ENCODE data around the gene LRRC53.

LRRC53 gene, protein sequence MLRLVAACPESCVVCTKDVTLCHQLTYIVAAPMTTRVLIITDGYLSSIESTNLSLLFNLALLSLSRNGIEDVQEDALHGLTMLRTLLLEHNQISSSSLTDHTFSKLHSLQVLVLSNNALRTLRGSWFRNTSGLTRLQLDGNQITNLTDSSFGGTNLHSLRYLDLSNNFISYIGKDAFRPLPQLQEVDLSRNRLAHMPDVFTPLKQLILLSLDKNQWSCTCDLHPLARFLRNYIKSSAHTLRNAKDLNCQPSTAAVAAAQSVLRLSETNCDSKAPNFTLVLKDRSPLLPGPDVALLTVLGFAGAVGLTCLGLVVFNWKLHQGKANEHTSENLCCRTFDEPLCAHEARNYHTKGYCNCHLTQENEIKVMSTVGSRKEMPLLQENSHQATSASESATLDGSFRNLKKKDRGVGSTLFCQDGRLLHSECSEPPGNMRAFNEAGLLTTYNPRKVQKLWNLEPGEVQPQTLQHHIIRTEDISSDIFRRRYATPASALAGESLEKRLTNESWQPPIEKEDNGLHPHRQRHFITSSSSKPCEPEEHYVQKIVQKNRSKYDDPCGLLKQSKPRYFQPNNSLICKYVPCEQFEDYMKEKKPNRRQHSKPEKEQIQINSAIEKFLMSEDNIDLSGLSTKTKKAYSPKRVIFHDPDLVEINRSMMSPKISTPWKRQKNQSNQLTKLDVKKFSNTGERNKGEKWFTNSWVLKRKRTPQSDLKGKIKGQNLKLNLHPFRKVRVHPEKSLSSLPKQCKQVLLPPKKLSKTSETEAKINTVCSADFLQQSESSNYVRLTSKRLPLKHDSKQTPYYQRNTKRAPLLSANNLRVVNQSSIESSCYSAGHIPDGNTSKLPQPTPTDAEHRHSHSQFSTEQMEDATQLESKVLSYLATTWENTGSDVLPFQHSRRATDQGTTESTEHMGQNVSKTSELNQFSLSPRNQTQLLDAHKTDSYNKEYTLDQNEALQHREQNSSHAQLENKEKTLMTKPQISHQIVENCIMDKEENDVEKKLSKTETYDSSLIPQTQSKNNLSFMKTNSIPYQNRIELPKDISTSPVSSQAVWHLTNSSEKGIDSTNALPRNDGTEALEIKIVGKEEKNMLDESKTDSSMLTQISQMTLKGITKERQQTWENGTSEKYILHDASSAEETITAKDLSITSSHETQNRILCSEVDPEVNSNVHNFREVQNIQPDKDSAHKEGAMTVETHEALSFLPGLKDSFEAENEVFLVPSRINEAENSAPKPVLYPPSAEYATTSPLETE

DNA sequence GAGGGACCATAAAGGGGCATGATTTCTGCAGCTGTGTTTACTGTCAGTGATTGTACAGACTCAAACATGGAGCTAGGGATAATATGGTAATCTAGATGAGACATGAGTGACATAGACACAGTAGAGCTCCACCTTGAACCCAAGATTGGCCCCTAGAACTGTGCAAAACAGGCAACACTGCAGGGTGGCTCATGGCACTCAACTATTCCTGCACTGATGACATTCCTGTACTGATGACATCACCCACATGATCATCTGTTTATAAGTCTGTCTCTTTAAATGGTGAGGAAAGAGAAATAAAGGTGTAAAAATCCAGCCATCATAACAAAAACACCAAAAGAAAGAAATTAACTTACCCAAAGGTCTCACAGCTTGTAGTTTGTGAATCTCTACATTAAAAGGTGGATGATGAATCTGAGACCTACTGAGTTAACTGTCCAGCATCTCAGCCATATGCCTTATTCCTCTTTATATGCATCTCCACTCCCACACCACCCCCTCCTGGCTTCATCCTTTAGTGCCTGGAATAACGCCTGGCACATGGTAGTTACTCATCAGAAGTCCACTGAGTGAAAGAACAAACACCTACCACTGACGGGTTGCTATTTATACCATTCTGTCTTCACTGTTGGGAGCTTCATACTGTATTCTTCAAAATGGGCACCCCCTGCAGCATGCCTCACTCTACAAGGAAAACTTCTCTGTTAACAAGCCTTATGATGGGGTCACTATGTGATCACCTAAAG, at the start of gene LRRC53:
Gene LRRC53, minus strand, starts transcription at position 442 of the 746 bp plus-strand sequence. CDS start 29,262 bp downstream, outside the sequence.
- no peak for DNase-seq (ENCODE audit: low read depth in 2 of 3, low spot score in 1 of 3)

DNA sequence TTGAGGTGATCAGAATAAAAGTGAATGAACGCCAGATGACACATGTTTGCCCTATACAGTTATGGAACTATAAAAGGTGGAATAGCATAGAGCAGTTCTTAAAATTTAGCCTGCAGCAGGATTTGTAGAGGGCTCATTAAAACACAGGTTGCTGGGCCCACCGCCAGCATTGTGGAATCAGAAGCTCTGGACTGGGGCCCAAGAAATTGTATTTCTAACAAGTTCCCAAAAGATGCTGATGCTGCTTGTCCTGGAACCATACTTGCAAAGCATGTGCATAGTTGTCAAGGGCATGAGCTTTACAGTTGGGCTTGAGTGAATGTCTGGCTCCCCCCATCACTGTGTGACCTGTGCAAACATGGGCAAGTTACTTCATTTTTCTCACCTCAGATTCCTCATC, 37.5 kb upstream of the LRRC53 start:
- no peak for DNase-seq (ENCODE audit: low read depth in 2 of 3, low spot score in 1 of 3)

DNA sequence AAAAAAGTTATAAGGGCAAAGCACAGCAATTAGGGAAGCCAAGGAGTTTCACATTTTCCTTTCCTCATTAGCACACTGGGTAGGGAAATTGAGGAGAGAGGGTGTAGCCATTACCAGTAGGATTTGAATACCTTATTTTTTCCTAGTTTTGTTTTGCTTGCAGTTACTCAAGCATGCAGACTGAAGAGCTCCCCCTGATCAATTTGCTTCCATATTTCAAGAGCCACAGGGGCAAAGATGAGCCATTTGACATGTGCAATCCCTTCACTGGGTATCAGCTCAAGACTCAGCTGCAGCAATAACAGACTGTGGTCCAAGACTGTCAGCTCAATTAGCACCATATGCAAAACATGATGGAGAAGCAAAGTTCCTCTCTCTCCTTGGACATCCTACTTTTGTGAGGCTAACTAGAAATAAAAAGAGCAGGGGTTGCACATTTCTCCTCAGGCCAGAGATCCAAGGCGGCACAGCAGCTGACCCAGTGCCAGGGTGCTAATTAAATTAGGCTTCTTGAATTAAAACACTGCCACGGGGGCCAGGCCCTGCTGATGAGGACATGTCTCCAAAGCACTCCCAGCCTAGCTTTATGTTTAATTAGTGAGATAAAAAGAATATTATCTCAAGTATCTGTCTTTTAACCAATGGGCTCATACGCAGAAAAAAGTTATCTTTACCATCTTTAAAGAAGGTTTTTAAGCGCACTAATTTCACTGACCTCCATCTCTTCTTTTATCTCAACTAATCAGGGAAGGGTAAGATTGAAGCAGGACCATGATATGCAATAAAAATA, 36.7 kb upstream of the LRRC53 start:
- no peak for DNase-seq (ENCODE audit: low read depth in 2 of 3, low spot score in 1 of 3)

DNA sequence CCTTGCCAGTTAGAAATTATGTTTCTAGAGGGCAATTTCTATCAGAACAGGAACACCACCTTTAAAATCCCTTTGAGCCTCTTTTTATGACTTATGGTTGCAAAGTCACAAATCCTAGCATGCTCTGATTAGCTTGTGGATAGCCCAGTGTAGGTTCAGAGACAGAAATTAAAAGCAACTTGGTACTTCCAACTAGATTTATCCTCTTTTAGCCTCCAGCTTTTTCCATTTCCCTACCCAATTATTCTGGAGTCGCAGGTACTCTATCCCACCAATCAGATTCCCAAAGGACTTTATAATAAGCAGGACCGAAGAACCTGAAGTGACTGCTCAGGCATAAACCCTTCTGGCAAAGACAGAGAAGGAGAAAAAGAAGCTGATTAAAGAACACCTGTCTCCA, 33.4 kb upstream of the LRRC53 start:
- no peak for DNase-seq (ENCODE audit: low read depth in 2 of 3, low spot score in 1 of 3)

DNA sequence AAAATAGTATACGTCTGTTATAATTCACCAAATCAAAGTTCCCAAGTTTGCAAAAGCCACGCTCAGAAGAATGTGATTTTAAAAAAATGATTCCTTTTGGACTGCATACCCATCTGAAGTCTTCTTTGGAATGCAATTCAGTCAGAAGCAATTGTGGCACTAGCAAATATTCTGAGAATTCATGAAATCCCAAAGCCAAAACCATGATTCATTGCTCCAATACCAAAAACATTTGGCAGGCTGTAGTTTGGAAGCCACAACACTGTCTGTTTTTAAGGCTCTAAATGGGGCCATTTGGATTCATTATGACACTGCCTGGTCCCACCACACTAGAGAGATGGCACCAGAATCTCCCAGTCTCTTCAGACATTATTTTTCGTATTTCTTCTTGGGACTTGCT, 21.8 kb upstream of the LRRC53 start:
- no peak for DNase-seq (ENCODE audit: low read depth in 2 of 3, low spot score in 1 of 3)

DNA sequence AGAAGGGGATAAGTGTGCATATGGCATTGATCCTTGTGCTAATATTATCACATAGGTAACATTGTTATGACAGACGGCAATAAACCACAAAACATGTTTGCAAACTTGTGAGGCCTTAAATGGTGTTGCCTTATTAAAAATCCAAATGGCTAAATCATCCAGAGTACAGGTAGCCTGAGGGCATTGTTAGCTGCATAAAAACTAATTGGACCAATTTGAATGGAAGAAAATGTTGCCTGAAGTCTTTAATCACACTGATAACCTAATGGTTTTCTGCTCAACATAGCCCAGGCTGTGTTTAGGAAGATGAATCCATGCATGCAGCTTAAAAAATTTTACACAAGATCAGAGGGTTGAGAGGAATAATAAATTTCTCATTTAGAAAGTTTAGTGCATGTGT, 19.4 kb upstream of the LRRC53 start:
- no peak for DNase-seq (ENCODE audit: low read depth in 2 of 3, low spot score in 1 of 3)

DNA sequence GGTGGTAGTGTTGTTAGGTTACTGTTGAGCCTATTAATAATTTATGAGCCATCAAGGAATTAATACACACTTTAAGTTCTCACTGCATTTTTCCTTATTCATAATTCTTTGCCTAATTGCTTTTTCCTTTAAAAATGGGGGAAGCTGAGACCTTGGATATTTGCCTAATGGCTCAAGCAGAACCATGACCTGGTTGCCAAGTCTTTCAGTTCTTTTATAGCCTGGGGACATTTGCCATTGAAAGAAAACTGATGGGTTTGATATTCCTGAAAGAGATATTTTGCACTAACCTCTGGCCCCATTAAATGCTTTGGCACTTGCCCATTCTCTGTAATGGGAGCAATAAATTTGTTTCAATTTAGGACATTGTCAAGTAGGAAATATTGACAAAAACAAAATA, 18.5 kb upstream of the LRRC53 start:
- no peak for DNase-seq (ENCODE audit: low read depth in 2 of 3, low spot score in 1 of 3)

DNA sequence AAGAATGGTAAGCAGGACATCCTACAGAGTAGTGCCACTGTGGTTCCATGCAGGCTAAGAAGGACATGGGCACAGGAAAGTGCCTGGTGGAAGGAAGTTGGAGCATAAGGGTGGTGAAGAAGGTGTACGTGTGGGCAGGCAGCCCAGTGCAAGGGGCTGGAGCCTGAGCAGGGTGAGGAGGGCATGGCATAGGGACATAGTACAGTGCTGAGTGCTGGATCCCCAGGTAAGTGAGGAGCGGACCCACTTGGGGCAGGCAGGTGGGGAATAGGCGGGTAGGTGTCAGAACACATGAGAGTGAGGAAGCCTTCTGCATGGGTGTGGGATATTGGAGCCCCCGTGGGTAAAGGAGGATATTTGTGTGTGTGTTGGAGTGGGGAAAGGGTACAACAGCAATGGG, 15.7 kb upstream of the LRRC53 start:
- no peak for DNase-seq (ENCODE audit: low read depth in 2 of 3, low spot score in 1 of 3)

DNA sequence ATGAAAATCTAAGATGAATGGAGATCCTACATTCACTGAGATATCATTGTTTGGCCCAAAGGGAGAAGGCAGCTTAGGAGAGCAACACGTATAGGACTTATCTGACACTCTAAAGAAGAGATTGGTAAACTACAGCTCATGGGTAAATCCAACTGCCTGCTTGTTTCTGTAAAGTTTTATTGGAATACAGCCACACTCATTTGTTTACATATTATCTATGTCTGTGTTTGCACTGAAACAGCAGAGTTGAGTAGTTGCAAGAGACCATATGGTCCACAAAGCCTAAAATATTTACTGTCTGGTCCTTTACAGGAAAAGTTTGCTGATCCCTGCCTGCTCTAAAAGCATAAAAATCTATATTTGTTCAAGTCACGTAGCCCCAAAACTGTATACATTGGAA, 14.3 kb upstream of the LRRC53 start:
- no peak for DNase-seq (ENCODE audit: low read depth in 2 of 3, low spot score in 1 of 3)

DNA sequence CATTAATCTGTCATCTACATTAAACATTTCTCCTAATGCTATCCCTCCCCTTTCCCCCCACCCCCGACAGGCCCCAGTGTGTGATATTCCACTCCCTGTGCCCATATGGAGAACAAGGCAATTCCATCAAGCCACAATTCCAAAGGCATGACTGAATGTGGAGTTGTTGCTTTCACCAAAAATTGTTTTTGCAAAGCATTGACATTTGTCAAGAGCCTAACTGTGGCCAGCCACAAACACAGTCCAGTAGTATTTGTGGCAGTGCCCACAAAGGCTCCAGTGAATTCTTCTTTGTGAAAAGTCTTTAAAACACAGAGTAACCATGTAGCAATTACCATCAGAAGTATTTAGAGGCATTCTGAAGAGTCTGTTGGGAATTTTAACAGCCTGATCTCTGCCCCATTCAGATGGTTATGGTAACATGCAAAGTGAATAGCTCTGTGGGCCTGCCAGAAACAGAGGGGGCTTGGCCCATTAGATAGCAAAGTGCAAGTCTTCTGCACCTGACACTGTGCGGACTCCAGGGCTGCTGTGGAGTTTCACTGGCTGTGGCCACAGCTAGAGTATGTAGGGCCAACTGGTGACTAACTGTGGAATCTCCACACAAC, 11.6 kb upstream of the LRRC53 start:
- DNase-seq (ENCODE audit: low read depth in 2 of 3, low spot score in 1 of 3), result no peak

DNA sequence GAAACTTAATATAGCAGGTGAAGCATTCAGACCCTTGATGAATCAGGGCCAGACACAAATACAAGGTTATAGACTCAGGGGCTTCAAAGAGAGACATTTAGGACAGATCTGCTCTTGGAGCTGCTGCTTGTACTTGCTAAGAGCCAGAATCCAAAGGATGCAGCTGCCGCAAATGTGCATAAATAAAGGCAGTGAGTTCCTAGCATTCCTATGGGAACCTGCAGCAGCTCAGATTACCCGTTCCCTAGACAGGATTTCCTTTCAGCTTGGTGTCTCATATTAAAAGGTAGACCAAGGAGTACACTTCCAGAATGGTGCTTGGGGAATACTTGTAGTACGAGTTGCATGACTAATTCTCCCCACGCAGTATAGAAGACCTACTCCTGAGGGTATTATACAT, 9.7 kb upstream of the LRRC53 start:
- DNase-seq (ENCODE audit: low read depth in 2 of 3, low spot score in 1 of 3), result no peak

DNA sequence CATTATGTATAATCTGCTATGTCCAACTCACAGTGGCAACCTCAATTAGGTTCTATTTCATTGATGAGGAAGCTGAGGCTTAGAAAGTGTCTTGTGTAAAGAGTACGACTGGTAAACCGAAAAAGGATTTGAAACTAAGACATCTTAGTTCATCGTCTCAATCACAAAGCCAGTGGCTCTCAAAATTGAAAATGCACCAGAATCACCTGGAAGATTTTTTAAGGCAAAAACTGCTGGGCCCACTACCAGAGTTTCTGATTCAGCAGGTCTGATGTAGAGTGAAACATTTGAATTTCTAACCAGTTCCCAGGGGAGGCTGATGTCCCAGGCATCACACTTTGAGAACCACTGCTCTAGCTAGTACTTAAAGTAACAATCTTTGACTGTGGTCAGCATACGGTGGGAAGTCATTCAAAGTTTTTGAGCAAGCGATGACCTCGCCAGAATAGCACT, 5.2 kb upstream of the LRRC53 start:
- DNase-seq (ENCODE audit: low read depth in 2 of 3, low spot score in 1 of 3), result no peak

DNA sequence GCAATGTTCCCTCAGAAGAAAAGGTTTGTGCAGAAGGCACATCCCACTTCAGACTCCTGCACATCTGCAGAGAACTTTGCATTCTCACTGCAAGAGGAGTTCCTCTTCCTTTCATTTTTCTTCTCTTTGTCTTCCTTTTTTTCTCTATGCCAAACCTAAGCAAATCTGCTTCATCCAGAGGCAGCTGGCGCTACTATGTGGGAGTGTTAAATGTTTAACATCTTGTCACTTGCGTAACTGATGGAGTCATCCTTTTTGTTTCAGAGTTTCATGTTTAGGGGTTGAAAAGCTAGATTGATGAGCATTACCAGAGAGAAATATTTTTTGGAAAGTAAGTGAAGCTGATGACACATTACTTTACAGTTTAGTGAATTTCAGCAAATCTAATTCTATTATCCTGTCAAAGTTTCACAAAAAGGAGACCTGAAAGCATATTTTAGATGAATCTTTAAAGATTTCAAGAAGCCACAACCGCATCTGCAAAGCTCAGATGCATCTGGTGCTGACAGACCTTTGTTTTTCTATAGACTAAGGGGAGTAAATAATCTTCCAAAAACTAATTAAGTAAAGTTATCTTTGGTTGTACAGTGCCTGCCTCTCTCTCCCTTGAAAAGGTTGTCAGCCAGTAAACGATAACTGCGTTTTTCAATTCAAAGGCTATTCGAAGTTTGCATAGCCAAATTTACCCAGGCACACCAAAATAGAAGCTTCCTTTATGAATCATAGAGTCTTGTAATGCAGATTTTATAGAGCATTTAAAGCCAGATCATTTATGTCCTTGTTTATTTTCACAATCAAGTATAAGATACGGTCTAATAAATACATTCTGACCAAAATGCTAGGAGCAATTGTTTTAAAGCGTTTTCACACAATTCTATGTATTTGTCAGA, 1.2 kb upstream of the LRRC53 start:
- no peak for DNase-seq (ENCODE audit: low read depth in 2 of 3, low spot score in 1 of 3)

DNA sequence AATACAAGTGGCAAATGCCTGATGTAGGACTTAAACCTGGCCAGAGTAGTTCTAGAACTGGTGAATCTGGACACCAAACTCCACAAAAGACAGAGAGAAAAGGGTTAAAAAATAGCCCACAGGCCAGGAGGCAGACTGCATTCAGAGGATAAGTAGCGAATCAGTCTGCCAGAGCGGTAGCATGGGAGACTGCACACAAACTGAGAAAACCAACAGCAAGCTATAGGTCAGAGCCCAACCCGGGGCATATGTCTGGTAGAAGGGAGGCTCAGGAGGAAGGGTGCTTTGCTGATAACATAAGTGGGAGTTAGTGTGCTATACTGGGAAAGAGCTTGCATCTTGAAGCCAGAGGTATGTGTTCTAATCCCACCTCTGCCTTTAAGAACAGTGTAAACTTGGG, 4.0 kb downstream of the LRRC53 start:
- DNase-seq (ENCODE audit: low read depth in 2 of 3, low spot score in 1 of 3), result no peak

DNA sequence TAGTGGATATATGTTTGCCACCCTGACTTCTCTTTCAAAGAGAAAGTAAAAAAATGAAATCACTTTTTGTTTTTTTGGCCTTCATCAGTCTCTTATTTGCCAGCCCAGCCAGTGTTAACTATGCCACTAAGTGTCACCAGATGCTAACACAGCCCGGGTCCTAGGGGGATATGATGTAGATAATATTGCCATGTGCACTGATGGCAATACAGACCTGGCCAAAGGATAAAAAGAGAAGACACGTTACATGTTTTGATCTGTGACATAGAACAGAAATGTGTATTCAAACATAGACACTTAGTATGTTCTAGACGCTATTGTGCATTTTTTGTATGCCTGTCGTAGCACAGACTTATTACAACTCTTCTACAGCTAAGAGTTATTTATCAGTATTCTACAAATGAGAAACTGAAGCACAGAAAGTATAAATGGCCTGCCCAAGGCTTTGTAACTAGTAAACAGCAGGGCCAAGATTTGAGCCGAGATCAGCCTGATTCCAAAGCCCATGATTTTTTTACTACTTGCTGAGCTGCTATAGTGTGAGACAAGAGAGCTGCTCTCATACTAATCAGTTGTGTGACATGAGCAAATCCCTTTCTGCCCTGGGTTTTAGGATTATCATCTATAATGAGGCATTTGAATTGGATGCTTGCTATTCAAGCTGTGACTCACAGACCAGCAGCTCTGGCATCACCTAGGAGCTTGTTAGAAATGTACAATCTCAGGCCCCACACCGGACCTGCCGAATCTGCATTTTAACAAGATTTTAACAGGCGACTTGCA, 6.3 kb downstream of the LRRC53 start:
- DNase-seq (ENCODE audit: low read depth in 2 of 3, low spot score in 1 of 3), result no peak

DNA sequence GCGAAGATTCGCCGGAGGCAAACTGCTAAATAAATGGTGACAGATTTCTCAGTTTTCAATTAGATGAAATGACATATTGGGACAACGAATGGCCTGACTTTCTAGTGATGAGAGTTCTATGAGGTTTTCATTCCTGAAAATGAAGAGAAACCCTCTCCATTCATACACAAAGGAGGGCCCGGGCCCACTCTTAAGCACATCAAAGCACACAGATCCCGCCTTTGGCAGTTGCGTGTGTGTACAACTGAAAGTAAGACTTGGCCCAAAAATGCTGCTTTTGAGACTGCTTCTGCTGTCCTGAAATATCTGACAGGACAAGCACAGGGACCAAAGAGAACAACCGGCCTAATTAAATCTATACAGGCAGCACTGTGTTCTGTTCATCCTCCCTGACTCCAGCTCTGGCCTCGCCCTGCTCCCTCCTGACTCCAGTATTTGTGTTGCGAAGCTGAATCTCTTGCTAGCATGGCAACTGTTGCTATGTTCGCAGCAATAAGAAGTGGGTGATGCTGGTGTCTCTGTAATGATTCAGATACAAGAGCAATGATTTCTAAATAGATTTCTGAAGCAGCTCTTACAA, 7.4 kb downstream of the LRRC53 start:
- DNase-seq (ENCODE audit: low read depth in 2 of 3, low spot score in 1 of 3), result no peak
